ENCODE data around the gene BAIAP2. TPM values are rescaled to one million over a fixed set of nuclear protein-coding genes. Genes with fewer than 3 reads are reported as not detected.

BAIAP2 gene
- total and polyA plus RNA-seq, 2 of the 13 experiments (the other 11 are each of a cell fraction or from before 2014, with no cell fraction given): 22.5 to 24.0 TPM

DNA sequence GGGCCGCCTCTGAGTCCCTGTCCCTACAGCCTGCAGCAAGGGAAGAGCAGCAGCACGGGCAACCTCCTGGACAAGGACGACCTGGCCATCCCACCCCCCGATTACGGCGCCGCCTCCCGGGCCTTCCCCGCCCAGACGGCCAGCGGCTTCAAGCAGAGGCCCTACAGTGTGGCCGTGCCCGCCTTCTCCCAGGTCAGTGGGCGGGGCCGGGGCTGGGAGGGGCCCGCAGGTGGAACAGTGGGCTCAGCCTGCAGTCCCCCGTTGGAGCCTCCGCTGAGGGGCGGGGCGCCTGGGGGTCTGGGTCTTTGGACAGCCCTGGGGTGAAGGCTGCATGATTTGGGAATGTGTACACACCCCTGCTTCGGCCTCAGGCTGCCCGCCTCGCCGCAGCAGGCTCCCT is 71.8 kb downstream of the BAIAP2 start (continued):
- TF ChIP-seq RBAK (CRISPR knock-in tag; IDR thresholded peaks at IDR 0.05) (no peak), ZNF430 (CRISPR knock-in tag; IDR thresholded peaks at IDR 0.05) (no peak), ZNF839 (CRISPR knock-in tag; IDR thresholded peaks at IDR 0.05; ENCODE audit: borderline replicate concordance) (no peak), ZNF33A (CRISPR knock-in tag; IDR thresholded peaks at IDR 0.05; ENCODE audit: borderline replicate concordance) (no peak), ZNF331 (CRISPR knock-in tag; IDR thresholded peaks at IDR 0.05) (no peak), ZNF737 (CRISPR knock-in tag; IDR thresholded peaks at IDR 0.05; ENCODE audit: borderline replicate concordance) (no peak), PRPF4 (IDR thresholded peaks at IDR 0.05; ENCODE audit: low read depth, low read length, poor library complexity, severe bottlenecking) (no peak), SKI (IDR thresholded peaks at IDR 0.05; ENCODE audit: partially characterized antibody) (no peak), SMAD3 (CRISPR knock-in tag; IDR thresholded peaks at IDR 0.05) (no peak), FOXO1 (CRISPR knock-in tag; IDR thresholded peaks at IDR 0.05) (no peak), MXD1 (CRISPR knock-in tag; IDR thresholded peaks at IDR 0.05) (no peak), KDM5A (IDR thresholded peaks at IDR 0.05; ENCODE audit: borderline replicate concordance, low read length) (no peak)

GRCh38 chr17:81108220-81108619 is 73.3 kb downstream of the BAIAP2 start:
- H3K4me2 ChIP-seq (ENCODE audit: low read depth, low read length): no peak overlapping the region
- BruUV-seq (replicated peaks): no TSS peak
- no peaks in the 10 kb centered on the region for H3K79me2 ChIP-seq (ENCODE audit: insufficient read depth, low read length)
- POLR2A ChIA-PET: no interaction called here
- intact Hi-C loops (cut with micrococcal nuclease; ENCODE audit: unreplicated experiment): no loop called here
- H2AFZ ChIP-seq (ENCODE audit: low read length): no peak overlapping the region
- peaks cover 7 to 10% of the 10 kb centered on the region in 2 experiments; a peak in 3 of 5 replicates for H3K36me3 ChIP-seq (replicated peaks in 1 of 2; ENCODE audit: control insufficient read depth in 1 of 2, insufficient read depth in 2 of 2, low read length in 2 of 2)
- H3K27me3 ChIP-seq (ENCODE audit: control insufficient read depth in 1 of 2, insufficient read depth in 2 of 2, low read length in 2 of 2): no peaks in the 10 kb centered on the region
- no peak for FAIRE-seq
- CTCF ChIA-PET (ENCODE audit: low intra/inter-chr PET ratio, low total read pairs): no interaction called here
- no peak for DNase-seq (ENCODE audit: low spot score)
- no peaks in the 10 kb centered on the region for H3K9me3 ChIP-seq (ENCODE audit: low read length)
- ATAC-seq: no peak
- WGBS (ENCODE audit: low lambda C conversion rate): 100% methylated on average over 1 of the region's 9 CpGs
- no peak overlapping the region for H3K9ac ChIP-seq (ENCODE audit: insufficient read depth, low read depth, low read length)
- H3K4me1 ChIP-seq (ENCODE audit: insufficient read depth, low read length): peaks cover 7% of the 10 kb centered on the region; the same call in 1 of the 2 replicates
- no peak overlapping the region for H3K4me3 ChIP-seq (replicated peaks in 1 of 3; ENCODE audit: insufficient read depth in 1 of 3, low read depth in 2 of 3, low read length in 3 of 3)
- in situ Hi-C loops (cut with HindIII; ENCODE audit: extremely low pct_ligation_motif_present, low pct_unique_long_range_greater_than_20kb): no loop called here
- H4K20me1 ChIP-seq (ENCODE audit: insufficient read depth, low read length): peaks cover 2% of the 10 kb centered on the region; the same call in 1 of the 2 replicates
- H3K27ac ChIP-seq (ENCODE audit: extremely low read length, insufficient read depth, low read length): no peak overlapping the region
- no peak for TF ChIP-seq MBNL3 (CRISPR knock-in tag; conservative IDR thresholded peaks at IDR 0.05)
- no peak for TF ChIP-seq MTA1 (CRISPR knock-in tag; IDR thresholded peaks at IDR 0.05; ENCODE audit: borderline replicate concordance)
- no peak for TF ChIP-seq TP53 (CRISPR knock-in tag; conservative IDR thresholded peaks at IDR 0.05)
- no peak for TF ChIP-seq ZNF556 (CRISPR knock-in tag; IDR thresholded peaks at IDR 0.05; ENCODE audit: borderline replicate concordance)
- TF ChIP-seq ZBTB21 (CRISPR knock-in tag; IDR thresholded peaks at IDR 0.05): no peak
- TF ChIP-seq CHD2 (IDR thresholded peaks at IDR 0.05; ENCODE audit: low read depth, low read length): no peak
- TF ChIP-seq PATZ1 (CRISPR knock-in tag; IDR thresholded peaks at IDR 0.05): no peak
- no peak for TF ChIP-seq NPAS2 (CRISPR knock-in tag; IDR thresholded peaks at IDR 0.05; ENCODE audit: borderline replicate concordance)
- no peak for TF ChIP-seq ARNT (IDR thresholded peaks at IDR 0.05)
- TF ChIP-seq REXO4 (CRISPR knock-in tag; IDR thresholded peaks at IDR 0.05; ENCODE audit: borderline replicate concordance): no peak
- TF ChIP-seq FOXA3 (CRISPR knock-in tag; IDR thresholded peaks at IDR 0.05): no peak
- TF ChIP-seq PREB (CRISPR knock-in tag; IDR thresholded peaks at IDR 0.05): no peak
- no peak for TF ChIP-seq ZNF20 (CRISPR knock-in tag; IDR thresholded peaks at IDR 0.05)
